Glutamatergic neuron (in vitro differentiated cells): ENCODE results near the gene CYP39A1. TPM values are rescaled to one million over a fixed set of nuclear protein-coding genes. Genes with fewer than 3 reads are reported as not detected.

Experiments used
- DNase-seq: peaks from one replicate; pipeline ENCODE4 v3.0.0; 2022
- H3K27ac Mint-ChIP-seq: one replicate; pipeline ENCODE4 v1.8.0; 2020; ENCODE audit warnings: mild to moderate bottlenecking, mixed read lengths, inconsistent platforms; ENCODE audit not compliant: unreplicated experiment
- H3K27me3 Mint-ChIP-seq: one replicate; pipeline ENCODE4 v1.8.0; 2020; ENCODE audit warnings: mild to moderate bottlenecking, moderate library complexity, mixed read lengths, inconsistent platforms; ENCODE audit not compliant: unreplicated experiment
- H3K36me3 Mint-ChIP-seq: one replicate; pipeline ENCODE4 v1.8.0; 2020; ENCODE audit warnings: mild to moderate bottlenecking, mixed read lengths, inconsistent platforms; ENCODE audit not compliant: unreplicated experiment
- H3K4me1 Mint-ChIP-seq: one replicate; pipeline ENCODE4 v1.8.0; 2020; ENCODE audit warnings: mild to moderate bottlenecking, low read depth, mixed read lengths, inconsistent platforms; ENCODE audit not compliant: unreplicated experiment
- H3K4me3 Mint-ChIP-seq: one replicate; pipeline ENCODE4 v1.8.0; 2020; ENCODE audit warnings: mild to moderate bottlenecking, mixed read lengths, inconsistent platforms; ENCODE audit not compliant: unreplicated experiment
- H3K9me3 Mint-ChIP-seq: one replicate; pipeline ENCODE4 v1.8.0; 2020; ENCODE audit warnings: mild to moderate bottlenecking, moderate library complexity, mixed read lengths, inconsistent platforms; ENCODE audit not compliant: unreplicated experiment
- CTCF ChIP-seq: fragments of 200-600 bp; sonication (generic); IDR thresholded peaks from one replicate; pipeline ENCODE4 v1.5.0; 2021; ENCODE audit not compliant: partially characterized antibody, unreplicated experiment
- total RNA-seq: library from RNA; stranded (reverse); fragmentation: NEBNext Ultra II Directional; extraction: Animal tissue kit (Norgen Biotek cat#: 25700); gene quantifications from one replicate; pipeline ENCODE4 v1.2.1, GENCODE V29; 2021; ENCODE audit not compliant: unreplicated experiment

CYP39A1 gene
- total RNA-seq, 1 donor from 2014 or later = 0.17 TPM

- no peak for TF ChIP-seq CTCF
- Mint-ChIP-seq H3K27me3 (no peaks in the 10 kb centered on the region), H3K9me3 (no peaks in the 10 kb centered on the region), H3K4me3 (no peak overlapping the region), H3K27ac (no peak overlapping the region), H3K4me1 (peaks cover 2% of the 10 kb centered on the region), H3K36me3 (no peaks in the 10 kb centered on the region)
- no peak for DNase-seq
These were observed 14.7 kb downstream of the CYP39A1 start for GRCh38 chr6:46637933-46638332.

- no peaks in the 10 kb centered on the region for H3K36me3 Mint-ChIP-seq
- no peak overlapping the region for H3K4me3 Mint-ChIP-seq
- H3K27me3 Mint-ChIP-seq = no peaks in the 10 kb centered on the region
- no peak for TF ChIP-seq CTCF
- H3K27ac Mint-ChIP-seq = no peak overlapping the region
- peaks cover 2% of the 10 kb centered on the region for H3K4me1 Mint-ChIP-seq
- DNase-seq = no peak
- H3K9me3 Mint-ChIP-seq = no peaks in the 10 kb centered on the region
These were observed 15.5 kb downstream of the CYP39A1 start for GRCh38 chr6:46637145-46637544.

DNA sequence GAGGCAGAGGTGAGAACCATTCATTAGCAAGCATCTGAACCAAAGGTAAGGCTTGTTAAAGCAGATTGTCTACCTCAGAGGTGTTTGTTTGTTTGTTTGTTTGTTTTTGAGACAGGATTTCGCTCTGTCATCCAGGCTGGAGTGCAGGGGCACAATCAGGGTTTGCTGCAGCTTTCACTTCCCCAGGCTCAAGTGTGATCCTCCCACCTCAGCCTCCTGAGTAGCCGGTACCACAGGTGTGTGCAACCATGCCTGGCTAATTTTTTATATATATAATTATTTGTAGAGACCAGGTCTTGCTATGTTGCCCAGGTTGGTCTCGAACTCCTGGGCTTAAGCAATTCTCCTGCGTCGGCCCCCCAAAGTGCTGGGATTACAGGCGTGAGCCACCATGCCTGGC lies 17.2 kb downstream of the CYP39A1 start:
- H3K9me3 Mint-ChIP-seq = no peaks in the 10 kb centered on the region
- no peak overlapping the region for H3K27ac Mint-ChIP-seq
- TF ChIP-seq CTCF = no peak
- no peaks in the 10 kb centered on the region for H3K36me3 Mint-ChIP-seq
- H3K4me3 Mint-ChIP-seq = no peak overlapping the region
- no peak for DNase-seq
- H3K4me1 Mint-ChIP-seq = peaks cover 2% of the 10 kb centered on the region
- no peaks in the 10 kb centered on the region for H3K27me3 Mint-ChIP-seq

DNA sequence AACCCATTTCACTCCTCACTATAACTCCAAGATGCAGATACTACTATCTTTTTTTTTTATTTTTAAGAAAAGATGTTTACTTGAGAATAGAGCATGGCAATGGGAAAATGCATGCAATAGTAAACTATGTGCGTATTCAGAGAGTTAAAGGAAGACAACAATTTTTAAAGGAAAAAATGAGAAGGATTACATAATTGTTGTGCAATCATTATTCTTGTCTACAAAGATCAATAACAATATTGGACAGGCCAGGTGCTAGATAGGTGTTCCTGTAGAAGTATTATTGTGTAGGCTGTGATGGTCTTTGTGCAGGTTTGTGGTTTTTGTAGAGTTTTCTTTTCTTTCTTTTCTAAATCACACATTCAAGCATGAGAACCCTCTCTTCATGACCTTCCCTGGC lies 20.6 kb downstream of the CYP39A1 start:
- Mint-ChIP-seq H3K36me3 (no peaks in the 10 kb centered on the region), H3K4me3 (no peak overlapping the region), H3K9me3 (no peaks in the 10 kb centered on the region), H3K27ac (no peak overlapping the region), H3K27me3 (no peaks in the 10 kb centered on the region), H3K4me1 (no peaks in the 10 kb centered on the region)
- DNase-seq = no peak
- TF ChIP-seq CTCF = no peak

DNA sequence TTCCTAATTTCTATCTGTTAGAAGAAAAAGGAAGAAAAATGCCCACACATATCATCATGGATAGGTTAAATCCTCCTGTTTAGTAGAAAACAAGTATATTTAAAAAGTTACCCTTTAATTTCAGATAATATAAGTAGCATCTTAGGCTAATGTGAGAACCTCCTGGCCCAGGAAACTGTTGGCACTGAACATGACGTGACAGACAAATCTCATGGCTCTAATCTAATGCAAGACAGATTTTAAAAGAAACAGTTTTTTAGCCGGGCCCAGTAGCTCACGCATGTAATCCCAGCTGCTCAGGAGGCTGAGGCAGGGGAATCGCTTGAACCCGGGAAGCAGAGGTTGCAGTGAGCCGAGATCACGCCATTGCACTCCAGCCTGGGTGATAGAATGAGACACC lies 22.9 kb downstream of the CYP39A1 start:
- no peak overlapping the region for H3K4me3 Mint-ChIP-seq
- DNase-seq = no peak
- H3K9me3 Mint-ChIP-seq = no peaks in the 10 kb centered on the region
- TF ChIP-seq CTCF = no peak
- no peaks in the 10 kb centered on the region for H3K4me1 Mint-ChIP-seq
- no peak overlapping the region for H3K27ac Mint-ChIP-seq
- H3K27me3 Mint-ChIP-seq = no peaks in the 10 kb centered on the region
- H3K36me3 Mint-ChIP-seq = no peaks in the 10 kb centered on the region
